Measurements from ENCODE around the gene GNB2. TPM values are rescaled to one million over a fixed set of nuclear protein-coding genes. Genes with fewer than 3 reads are reported as not detected.
A peak's percentile ranks its signal among the peaks of the same experiment; 100 is the strongest.

Gene GNB2
- total RNA-seq (100 to 1,000 TPM in 4 of 5 experiments, 10 to 100 TPM in 1; 98.2 to 215 (median 132) TPM), polyA plus RNA-seq (10 to 100 TPM; 35.8 to 53.2 TPM), total RNA-seq (66.9 reads per million, percentile 77 among the genes with 10 or more reads in this experiment)

GRCh38 chr7:100673302-100673941 lies at the start of gene GNB2:
Gene GNB2 (plus strand): TSS chr7:100673740. CDS start chr7:100676266, 2,526 bp downstream.
- Histone ChIP-seq H3K4me3 (ENCODE audit: low read length) (peak within 1 kb of the TSS; percentile 82), H3K9me3 (ENCODE audit: control insufficient read depth in 2 of 3, low read length in 3 of 3) (no peaks in the 10 kb centered on the region), H3K27me3 (ENCODE audit: control insufficient read depth in 2 of 2, insufficient read depth in 2 of 2, low read length in 2 of 2) (no peaks in the 10 kb centered on the region), H3K4me1 (ENCODE audit: control insufficient read depth in 2 of 2, insufficient read depth in 2 of 2, low read length in 2 of 2) (no peaks in the 10 kb centered on the region), H3K27ac (ENCODE audit: low read depth, low read length) (peak within 1 kb of the TSS; percentile 98), H3K36me3 (ENCODE audit: control insufficient read depth in 2 of 3, insufficient read depth in 3 of 3, low read length in 3 of 3) (peaks cover 0 to 27% (median 2%) of the 10 kb centered on the region in 3 experiments)
- Mint-ChIP-seq H3K4me3 (peak within 1 kb of the TSS; percentile 89 to 99 (median 96)), H3K4me1 (peaks cover 9 to 25% (median 15%) of the 10 kb centered on the region in 7 donors), H3K27ac (peak within 1 kb of the TSS; percentile 88 to 97 (median 95)), H3K9me3 (peaks cover 0 to 4% (median 0%) of the 10 kb centered on the region in 11 donors), H3K36me3 (peaks cover 0 to 8% (median 0%) of the 10 kb centered on the region in 5 donors), H3K27me3 (peaks cover 0 to 17% (median 0%) of the 10 kb centered on the region in 5 donors)
- CTCF ChIA-PET = interaction anchor here (1.3 kb wide), 1 partner anchor 31 kb away, joined by 3 read pairs; no protein-coding TSS in a partner anchor
- intact Hi-C loops (cut with micrococcal nuclease) = loop anchor here (1.0 to 10.0 kb wide), 14 partner anchors 17 to 571 kb away; partner anchors contain the start of genes ACTL6B (in 2 of the 2), FBXO24 (in 2 of the 2), LRCH4 (in 2 of the 2) and MOSPD3 (in 2 of the 2)
- DNase-seq = peak; percentile 92 to 100 (median 96)
- ATAC-seq = peak; percentile 75
- POLR2A ChIA-PET = interaction anchor here (0.6 to 1.3 kb wide), 12 partner anchors 9 to 352 kb away, joined by 3 to 14 read pairs (median 4); partner anchors contain the start of gene FBXO24

GRCh38 chr7:100623951-100624824 lies 49.4 kb upstream of the GNB2 start:
- DNase-seq (no peak), ATAC-seq (no peak)
- peaks cover 0 to 4% of the 10 kb centered on the region in 2 donors for H3K27me3 ChIP-seq (ENCODE audit: control insufficient read depth in 2 of 2, insufficient read depth in 2 of 2, low read length in 2 of 2)
- no peak overlapping the region for H3K27ac ChIP-seq (ENCODE audit: low read depth, low read length)
- peak overlapping the region in 4 of 10 donors; percentile 21 to 68 (median 31) for H3K4me3 Mint-ChIP-seq
- H3K27me3 Mint-ChIP-seq = no peaks in the 10 kb centered on the region
- H3K36me3 ChIP-seq (ENCODE audit: control insufficient read depth in 2 of 3, insufficient read depth in 3 of 3, low read length in 3 of 3) = no peaks in the 10 kb centered on the region
- H3K4me3 ChIP-seq (ENCODE audit: low read length) = no peak overlapping the region
- H3K4me1 ChIP-seq (ENCODE audit: control insufficient read depth in 2 of 2, insufficient read depth in 2 of 2, low read length in 2 of 2) = peaks cover 14 to 18% of the 10 kb centered on the region in 2 donors
- intact Hi-C loops (cut with micrococcal nuclease) = no loop called here
- H3K9me3 Mint-ChIP-seq = no peaks in the 10 kb centered on the region
- ChIA-PET CTCF (interaction anchor here (0.6 kb wide), 1 partner anchor 66 kb away, joined by 8 read pairs; no protein-coding TSS in a partner anchor), POLR2A (interaction anchor here (0.8 to 5.3 kb wide), 3 partner anchors 9 to 84 kb away, joined by 3 to 55 read pairs (median 3); partner anchors contain the start of gene MOSPD3)
- H3K9me3 ChIP-seq (ENCODE audit: control insufficient read depth in 2 of 3, low read length in 3 of 3) = no peaks in the 10 kb centered on the region
- peaks cover 0 to 25% (median 11%) of the 10 kb centered on the region in 5 donors for H3K36me3 Mint-ChIP-seq
- peak overlapping the region in 1 of 9 donors; percentile 86 for H3K27ac Mint-ChIP-seq
- H3K4me1 Mint-ChIP-seq = peaks cover 16 to 47% (median 28%) of the 10 kb centered on the region in 7 donors

GRCh38 chr7:100626055-100626454 lies 47.5 kb upstream of the GNB2 start:
- intact Hi-C loops (cut with micrococcal nuclease) = loop anchor here (1.0 to 2.0 kb wide), 7 partner anchors 14 to 88 kb away; partner anchors contain the start of genes FBXO24 (in 2 of the 2), GNB2 (in 2 of the 2), LRCH4 (in 2 of the 2) and MOSPD3 (in 2 of the 2)
- peaks cover 26 to 59% (median 42%) of the 10 kb centered on the region in 7 donors for H3K4me1 Mint-ChIP-seq
- H3K27ac ChIP-seq (ENCODE audit: low read depth, low read length) = peak overlapping the region; percentile 84
- ChIA-PET CTCF (interaction anchor here (0.9 to 1.7 kb wide), 4 partner anchors 14 to 79 kb away, joined by 3 to 11 read pairs (median 7); partner anchors contain the start of genes MOSPD3 and POP7), POLR2A (interaction anchor here (0.7 to 5.3 kb wide), 13 partner anchors 9 to 79 kb away, joined by 3 to 55 read pairs (median 4); partner anchors contain the start of genes FBXO24, LRCH4, MOSPD3 and POP7)
- H3K36me3 ChIP-seq (ENCODE audit: control insufficient read depth in 2 of 3, insufficient read depth in 3 of 3, low read length in 3 of 3) = no peaks in the 10 kb centered on the region
- peaks cover 14 to 18% of the 10 kb centered on the region in 2 donors for H3K4me1 ChIP-seq (ENCODE audit: control insufficient read depth in 2 of 2, insufficient read depth in 2 of 2, low read length in 2 of 2)
- no peak for DNase-seq
- H3K9me3 Mint-ChIP-seq = peaks cover 0 to 2% (median 0%) of the 10 kb centered on the region in 11 donors
- H3K4me3 ChIP-seq (ENCODE audit: low read length) = peak overlapping the region; percentile 58
- no peak for ATAC-seq
- peak overlapping the region in 8 of 9 donors; percentile 49 to 89 (median 74) for H3K27ac Mint-ChIP-seq
- peak overlapping the region; percentile 60 to 87 (median 76) for H3K4me3 Mint-ChIP-seq
- peaks cover 0 to 26% (median 6%) of the 10 kb centered on the region in 5 donors for H3K36me3 Mint-ChIP-seq
- H3K27me3 ChIP-seq (ENCODE audit: control insufficient read depth in 2 of 2, insufficient read depth in 2 of 2, low read length in 2 of 2) = peaks cover 0 to 4% of the 10 kb centered on the region in 2 donors
- no peaks in the 10 kb centered on the region for H3K9me3 ChIP-seq (ENCODE audit: control insufficient read depth in 2 of 3, low read length in 3 of 3)
- no peaks in the 10 kb centered on the region for H3K27me3 Mint-ChIP-seq

- Mint-ChIP-seq H3K36me3 (peaks cover 0 to 23% (median 2%) of the 10 kb centered on the region in 5 donors), H3K27ac (peak overlapping the region; percentile 49 to 88 (median 75)), H3K27me3 (no peaks in the 10 kb centered on the region), H3K4me1 (peaks cover 26 to 58% (median 43%) of the 10 kb centered on the region in 7 donors), H3K9me3 (peaks cover 0 to 2% (median 0%) of the 10 kb centered on the region in 11 donors), H3K4me3 (peak overlapping the region; percentile 60 to 87 (median 76))
- peaks cover 0 to 4% of the 10 kb centered on the region in 2 donors for H3K27me3 ChIP-seq (ENCODE audit: control insufficient read depth in 2 of 2, insufficient read depth in 2 of 2, low read length in 2 of 2)
- ChIA-PET POLR2A (interaction anchor here (0.7 to 5.3 kb wide), 13 partner anchors 8 to 79 kb away, joined by 3 to 55 read pairs (median 4); partner anchors contain the start of genes FBXO24, LRCH4, MOSPD3 and POP7), CTCF (interaction anchor here (0.6 to 1.7 kb wide), 4 partner anchors 14 to 79 kb away, joined by 3 to 11 read pairs (median 7); partner anchors contain the start of genes MOSPD3 and POP7)
- H3K4me3 ChIP-seq (ENCODE audit: low read length) = peak overlapping the region; percentile 58
- intact Hi-C loops (cut with micrococcal nuclease) = loop anchor here (1.0 to 2.0 kb wide), 7 partner anchors 14 to 88 kb away; partner anchors contain the start of genes FBXO24 (in 2 of the 2), GNB2 (in 2 of the 2), LRCH4 (in 2 of the 2) and MOSPD3 (in 2 of the 2)
- DNase-seq = peak; percentile 56 to 88 (median 81)
- H3K27ac ChIP-seq (ENCODE audit: low read depth, low read length) = peak overlapping the region; percentile 84
- peaks cover 14 to 18% of the 10 kb centered on the region in 2 donors for H3K4me1 ChIP-seq (ENCODE audit: control insufficient read depth in 2 of 2, insufficient read depth in 2 of 2, low read length in 2 of 2)
- ATAC-seq = peak; percentile 99
- no peaks in the 10 kb centered on the region for H3K36me3 ChIP-seq (ENCODE audit: control insufficient read depth in 2 of 3, insufficient read depth in 3 of 3, low read length in 3 of 3)
- H3K9me3 ChIP-seq (ENCODE audit: control insufficient read depth in 2 of 3, low read length in 3 of 3) = no peaks in the 10 kb centered on the region
Observed at GRCh38 chr7:100626530-100627237, 46.9 kb upstream of the GNB2 start.

- H3K27me3 Mint-ChIP-seq = no peaks in the 10 kb centered on the region
- peaks cover 0 to 20% (median 0%) of the 10 kb centered on the region in 5 donors for H3K36me3 Mint-ChIP-seq
- Histone ChIP-seq H3K9me3 (ENCODE audit: control insufficient read depth in 2 of 3, low read length in 3 of 3) (no peaks in the 10 kb centered on the region), H3K4me1 (ENCODE audit: control insufficient read depth in 2 of 2, insufficient read depth in 2 of 2, low read length in 2 of 2) (peaks cover 14 to 18% of the 10 kb centered on the region in 2 donors), H3K4me3 (ENCODE audit: low read length) (peak overlapping the region; percentile 58), H3K27me3 (ENCODE audit: control insufficient read depth in 2 of 2, insufficient read depth in 2 of 2, low read length in 2 of 2) (peaks cover 0 to 4% of the 10 kb centered on the region in 2 donors), H3K27ac (ENCODE audit: low read depth, low read length) (peak overlapping the region; percentile 84), H3K36me3 (ENCODE audit: control insufficient read depth in 2 of 3, insufficient read depth in 3 of 3, low read length in 3 of 3) (no peaks in the 10 kb centered on the region)
- ATAC-seq (no peak), DNase-seq (no peak)
- intact Hi-C loops (cut with micrococcal nuclease) = loop anchor here (2.0 kb wide), 2 partner anchors 22 to 62 kb away; no protein-coding TSS in a partner anchor
- ChIA-PET CTCF (interaction anchor here (0.6 to 1.6 kb wide), 3 partner anchors 14 to 78 kb away, joined by 3 to 11 read pairs (median 3); partner anchors contain the start of gene POP7), POLR2A (interaction anchor here (1.0 to 5.3 kb wide), 9 partner anchors 8 to 78 kb away, joined by 3 to 55 read pairs (median 5); partner anchors contain the start of genes FBXO24, LRCH4, MOSPD3 and POP7)
- H3K9me3 Mint-ChIP-seq = peaks cover 0 to 2% (median 0%) of the 10 kb centered on the region in 11 donors
- peaks cover 26 to 60% (median 45%) of the 10 kb centered on the region in 7 donors for H3K4me1 Mint-ChIP-seq
- peak overlapping the region in 9 of 10 donors; percentile 25 to 87 (median 70) for H3K4me3 Mint-ChIP-seq
- H3K27ac Mint-ChIP-seq = peak overlapping the region in 7 of 9 donors; percentile 49 to 88 (median 75)
Observed at GRCh38 chr7:100627238-100627549, 46.3 kb upstream of the GNB2 start.

Data from naive thymus-derived CD4-positive, alpha-beta T cell (primary cell).